HepG2 (cell line): ENCODE measurements around the gene ADIPOR2. TPM values are rescaled to one million over a fixed set of nuclear protein-coding genes. Genes with fewer than 3 reads are reported as not detected.
A peak's percentile ranks its signal among the peaks of the same experiment; 100 is the strongest.

Experiments
- ATAC-seq: fragments of 200-7000 bp; cut with Tn5 transposase; 3 replicates; pipeline ENCODE4 v1.9.1; 2020; ENCODE audit warnings: mild to moderate bottlenecking, moderate library complexity
- BruUV-seq: library from RNA; stranded (reverse); fragments of 400-500 nt; replicated peaks from 2 replicates; lab custom pipeline; 2021; lab: Mats Ljungman, UMichigan
- CTCF ChIA-PET: fragments of 300-600 bp; formaldehyde crosslinking; extraction: SDS; loops from one replicate; lab custom pipeline; 2021; ENCODE audit warnings: low total read pairs, inconsistent platforms, low intra/inter-chr PET ratio; lab: Yijun Ruan, JAX
- POLR2A ChIA-PET: fragments of 350-600 bp; sonication (Branson Sonifier 250); formaldehyde crosslinking; loops from one replicate; lab custom pipeline; 2020; ENCODE audit warnings: antibody characterized with exemption, inconsistent platforms; lab: Yijun Ruan, JAX
- DNase-seq: peaks from one replicate; pipeline ENCODE4 v3.0.0-alpha.2; 2015; ENCODE audit warnings: low spot score
- FAIRE-seq: peaks from 3 replicates; lab custom pipeline; 2011; peaks lifted over from hg19 to GRCh38; lab: Jason Lieb, UNC
- H2AFZ ChIP-seq: one replicate; pipeline ENCODE4 v1.6.1; 2011; ENCODE audit warnings: low read length, inconsistent platforms
- H3K27ac ChIP-seq: fragments of 300-600 bp; 3 replicates; pipeline ENCODE4 v1.8.0; 2011; ENCODE audit warnings: mixed run types, mild to moderate bottlenecking, mixed read lengths, low read length, inconsistent platforms; ENCODE audit not compliant: insufficient read depth; ENCODE audit errors: extremely low read length
- H3K27me3 ChIP-seq, 2 experiments: fragments of 200-600 bp in 1 of 2; 2 replicates in 1 of 2; 3 replicates in 1 of 2; pipeline versions ENCODE4 v1.6.0 to v1.8.0; 2011; ENCODE audit warnings: low read length in 2 of 2, mild to moderate bottlenecking in 2 of 2, moderate library complexity in 2 of 2, inconsistent platforms in 1 of 2; ENCODE audit not compliant: insufficient read depth in 2 of 2, control insufficient read depth in 1 of 2
- H3K36me3 ChIP-seq, 2 experiments: fragments of 200-600 bp in 1 of 2; replicated peaks in 1 of 2; 2 replicates in 1 of 2; 3 replicates in 1 of 2; pipeline versions ENCODE4 v1.5.1 to v1.8.0; 2011; ENCODE audit warnings: low read length in 2 of 2, inconsistent platforms in 1 of 2; ENCODE audit not compliant: insufficient read depth in 2 of 2, control insufficient read depth in 1 of 2
- H3K4me1 ChIP-seq: 2 replicates; pipeline ENCODE4 v1.5.1; 2012; ENCODE audit warnings: low read length, inconsistent platforms; ENCODE audit not compliant: insufficient read depth
- H3K4me2 ChIP-seq: 2 replicates; pipeline ENCODE4 v1.6.0; 2011; ENCODE audit warnings: low read depth, low read length, inconsistent platforms
- H3K4me3 ChIP-seq, 3 experiments: fragments of 200-600 bp in 1 of 3; sonication (generic), shearing (Covaris generic) in 1 of 3; replicated peaks in 1 of 3; 2 replicates each; pipeline ENCODE4 v1.5.1; 2011 to 2016; ENCODE audit warnings: low read length in 3 of 3, inconsistent platforms in 2 of 3, low read depth in 2 of 3, mild to moderate bottlenecking in 2 of 3, control low read depth in 1 of 3, mixed read lengths in 1 of 3; ENCODE audit not compliant: insufficient read depth in 1 of 3
- H3K79me2 ChIP-seq: one replicate; pipeline ENCODE4 v1.6.1; 2011; ENCODE audit warnings: low read length, inconsistent platforms; ENCODE audit not compliant: insufficient read depth
- H3K9ac ChIP-seq: 2 replicates; pipeline ENCODE4 v1.6.0; 2011; ENCODE audit warnings: mild to moderate bottlenecking, low read depth, low read length, inconsistent platforms; ENCODE audit not compliant: insufficient read depth
- H3K9me3 ChIP-seq: 2 replicates; pipeline ENCODE4 v1.5.1; 2012; ENCODE audit warnings: mild to moderate bottlenecking, low read length
- H4K20me1 ChIP-seq: 2 replicates; pipeline ENCODE4 v1.6.0; 2011; ENCODE audit warnings: inconsistent platforms, mild to moderate bottlenecking, low read length, moderate library complexity; ENCODE audit not compliant: insufficient read depth
- FOXK1 ChIP-seq: sonication (generic); formaldehyde crosslinking; IDR thresholded peaks from 2 replicates; pipeline ENCODE4 v1.4.0; 2020; ENCODE audit warnings: low read depth, missing genetic modification reagents, borderline replicate concordance
- KMT2B ChIP-seq: IDR thresholded peaks from 2 replicates; pipeline ENCODE4 v1.6.1; 2016; ENCODE audit warnings: missing genetic modification reagents, missing compliant biosample characterization
- NCOA2 ChIP-seq: sonication (generic); formaldehyde crosslinking; IDR thresholded peaks from 2 replicates; pipeline ENCODE4 v1.8.0; 2022; ENCODE audit warnings: inconsistent platforms
- NR2F1 ChIP-seq, 2 experiments: fragments of 450-650 bp in 1 of 2; formaldehyde crosslinking in 1 of 2; IDR thresholded peaks; 2 replicates each; pipeline versions ENCODE4 v1.5.0 to v1.6.1; 2016 to 2020; ENCODE audit warnings: mild to moderate bottlenecking in 1 of 2, missing compliant biosample characterization in 1 of 2, missing genetic modification reagents in 1 of 2, moderate library complexity in 1 of 2
- RARA ChIP-seq: IDR thresholded peaks from 2 replicates; pipeline ENCODE4 v1.6.1; 2016; ENCODE audit warnings: missing genetic modification reagents, missing compliant biosample characterization
- RARG ChIP-seq: sonication (generic); formaldehyde crosslinking; IDR thresholded peaks from 2 replicates; pipeline ENCODE4 v1.4.0; 2020; ENCODE audit warnings: low read depth, mild to moderate bottlenecking, missing genetic modification reagents
- SMYD3 ChIP-seq: sonication (generic); formaldehyde crosslinking; IDR thresholded peaks from 2 replicates; pipeline ENCODE4 v1.8.1; 2023; ENCODE audit warnings: mild to moderate bottlenecking, missing genetic modification reagents
- SRSF4 ChIP-seq: fragments of 200-400 bp; formaldehyde crosslinking; IDR thresholded peaks from one replicate; pipeline ENCODE4 v1.6.1; 2018; ENCODE audit warnings: mild to moderate bottlenecking, low read depth, low read length, moderate library complexity; ENCODE audit not compliant: poor library complexity, severe bottlenecking
- ZNF362 ChIP-seq: sonication (generic); formaldehyde crosslinking; IDR thresholded peaks from 2 replicates; pipeline ENCODE4 v1.4.0; 2020; ENCODE audit warnings: missing genetic modification reagents, mild to moderate bottlenecking, borderline replicate concordance
- ZNF503 ChIP-seq: sonication (generic); formaldehyde crosslinking; IDR thresholded peaks from 2 replicates; pipeline ENCODE4 v1.4.0; 2020; ENCODE audit warnings: missing genetic modification reagents
- ZNF629 ChIP-seq: sonication (generic); formaldehyde crosslinking; conservative IDR thresholded peaks from 2 replicates; pipeline ENCODE4 v1.5.0; 2020; ENCODE audit warnings: missing genetic modification reagents
- ZNF737 ChIP-seq: sonication (generic); formaldehyde crosslinking; IDR thresholded peaks from 2 replicates; pipeline ENCODE4 v1.5.0; 2020; ENCODE audit warnings: missing genetic modification reagents, mild to moderate bottlenecking, borderline replicate concordance
- WGBS: methylation state at CpG from one replicate; pipeline ENCODE4 v1.1.6; 2017; ENCODE audit warnings: low lambda C conversion rate; 5-methylcytosine and 5-hydroxymethylcytosine counted together
- in situ Hi-C: cut with HindIII; loops from 2 replicates; pipeline ENCODE4 v1.10.0; 2017; ENCODE audit warnings: low pct_unique_long_range_greater_than_20kb; ENCODE audit not compliant: extremely low pct_ligation_motif_present
- intact Hi-C: fragments of 100-400 bp; cut with micrococcal nuclease; formaldehyde crosslinking; loops from one replicate; pipeline ENCODE4 v1.10.0; 2022; ENCODE audit not compliant: unreplicated experiment
- polyA plus RNA-seq, 8 experiments: library from polyadenylated mRNA; depleted of rRNA in 3 of 8; stranded (reverse) in 7 of 8; unstranded in 1 of 8; fragments of >200 nt; fragmentation: Illumina TruSeq in 4 of 8; extraction: Trizol in 4 of 8; gene quantifications; 2 replicates each; pipeline versions ENCODE4 v1.2.1 to v1.2.3, GENCODE V29; 2011 to 2016; ENCODE audit warnings: low read depth in 4 of 8, missing spikeins in 1 of 8, mixed read lengths in 1 of 8; ENCODE audit not compliant: insufficient read depth in 1 of 8
- total RNA-seq, 5 experiments: library from RNA; depleted of rRNA; stranded (reverse); fragments of >200 nt; fragmentation: Illumina TruSeq; extraction: Trizol; gene quantifications; 2 replicates each; pipeline ENCODE4 v1.2.3, GENCODE V29; 2016; ENCODE audit warnings: low read depth in 1 of 5
- TF ChIP-seq, protein P1 (sequence below): sonication (generic); formaldehyde crosslinking; IDR thresholded peaks from 2 replicates; pipeline ENCODE4 v1.9.0; 2021; ENCODE audit warnings: missing genetic modification reagents, borderline replicate concordance

ADIPOR2 gene
- total and polyA plus RNA-seq, 2 of the 13 experiments (the other 11 are each of a cell fraction or from before 2014, with no cell fraction given): 35.2 to 52.2 TPM

DNA sequence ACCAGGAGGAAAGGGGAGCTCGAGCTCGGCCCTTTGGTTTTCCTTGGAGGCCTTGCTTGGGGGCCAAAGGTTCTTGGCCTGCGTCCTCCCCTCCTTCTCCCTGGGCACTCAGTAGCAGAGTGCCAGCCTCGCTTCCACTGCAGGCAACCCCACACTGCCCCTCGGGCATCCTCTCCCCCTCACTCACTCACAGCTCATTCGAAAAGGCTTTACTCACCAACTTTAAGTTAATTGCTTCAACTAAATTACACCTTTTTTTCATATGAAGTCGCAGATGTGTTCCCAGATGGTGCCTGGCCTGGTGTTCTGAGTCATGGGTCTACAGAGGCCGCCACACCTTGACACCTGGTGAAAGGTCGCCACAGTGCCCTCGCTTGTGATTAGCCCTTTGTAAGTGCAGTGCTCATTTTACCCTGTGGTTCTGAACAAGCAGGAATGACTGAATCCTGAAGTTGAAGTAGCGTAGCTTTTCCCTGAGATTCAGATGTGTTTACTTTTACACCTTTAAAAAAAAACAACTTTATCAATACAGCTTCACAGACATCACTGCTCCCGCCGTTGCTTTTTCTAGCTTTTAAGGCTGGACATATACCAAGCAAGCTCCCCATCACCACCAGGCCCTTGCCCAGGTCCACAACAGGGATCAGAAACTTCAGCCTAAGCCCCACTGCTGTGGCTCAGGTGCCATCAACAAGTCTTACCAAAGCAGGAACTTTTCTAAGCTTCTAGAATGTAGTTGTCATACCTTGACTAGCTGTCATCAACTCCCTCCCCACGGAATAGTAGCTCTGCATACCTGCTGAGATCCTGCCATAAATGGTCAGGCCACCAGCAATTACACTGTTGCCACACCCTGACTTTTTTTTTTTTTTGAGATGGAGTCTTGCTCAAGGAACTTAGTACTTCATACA is 20.3 kb upstream of the ADIPOR2 start (continued):
- TF ChIP-seq ZNF362 (CRISPR knock-in tag) (0 out of 2 replicates have a peak, but pooled peaks have one; percentile 8), SRSF4 (no peak), FOXK1 (no peak), NR2F1 (CRISPR knock-in tag; IDR thresholded peaks at IDR 0.05) (0 out of 4 replicates have a peak, but pooled peaks of 1 of the 2 experiments have one; percentile 23), ZNF629 (CRISPR knock-in tag) (0 out of 2 replicates have a peak, but pooled peaks have one; percentile 21), KMT2B (CRISPR knock-in tag) (0 out of 2 replicates have a peak, but pooled peaks have one; percentile 29), RARA (CRISPR knock-in tag) (peak; percentile 55), NCOA2 (CRISPR knock-in tag) (no peak)
- TF ChIP-seq, all 625 proteins: peak for 17

DNA sequence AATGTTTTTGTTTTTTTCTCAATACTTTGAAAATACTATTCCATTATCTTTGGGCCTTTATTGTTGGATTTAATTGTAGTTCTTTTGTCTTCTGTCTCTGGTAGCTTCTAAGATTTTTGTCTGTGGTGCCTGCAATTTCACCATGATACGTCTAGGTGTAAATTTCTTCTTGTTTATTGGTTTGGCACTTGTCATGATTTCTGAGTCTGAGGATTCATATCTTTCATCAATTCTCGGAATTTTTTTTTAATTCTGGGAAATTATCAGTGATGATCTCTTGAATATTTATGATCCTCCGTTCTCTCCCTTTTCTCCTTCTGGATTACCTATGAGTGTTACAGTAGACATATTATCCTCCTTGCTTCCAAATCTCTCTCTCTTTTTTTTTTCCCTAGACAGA is 14.8 kb upstream of the ADIPOR2 start:
- ATAC-seq (no peak), FAIRE-seq (no peak), DNase-seq (no peak)
- no TSS peak for BruUV-seq
- no peak overlapping the region for H3K9ac ChIP-seq
- no peaks in the 10 kb centered on the region for H3K9me3 ChIP-seq
- H3K4me3 ChIP-seq: no peak overlapping the region
- POLR2A ChIA-PET: no interaction called here
- H3K4me2 ChIP-seq: no peak overlapping the region
- H3K27me3 ChIP-seq: no peaks in the 10 kb centered on the region; a peak in 1 of 5 replicates
- CTCF ChIA-PET: no interaction called here
- intact Hi-C loops (no loop called here), in situ Hi-C loops (no loop called here)
- H4K20me1 ChIP-seq: no peaks in the 10 kb centered on the region
- H3K27ac ChIP-seq: no peak overlapping the region
- peaks cover 15% of the 10 kb centered on the region for H3K4me1 ChIP-seq
- no peak overlapping the region for H2AFZ ChIP-seq
- H3K36me3 ChIP-seq: no peaks in the 10 kb centered on the region
- no peaks in the 10 kb centered on the region for H3K79me2 ChIP-seq
- WGBS: 61% methylated on average over 3 of the region's 3 CpGs
- TF ChIP-seq ZNF503 (CRISPR knock-in tag) (no peak), SMYD3 (CRISPR knock-in tag) (no peak), RARG (CRISPR knock-in tag) (no peak), ZNF737 (CRISPR knock-in tag) (no peak)
- TF ChIP-seq, protein P1, sequence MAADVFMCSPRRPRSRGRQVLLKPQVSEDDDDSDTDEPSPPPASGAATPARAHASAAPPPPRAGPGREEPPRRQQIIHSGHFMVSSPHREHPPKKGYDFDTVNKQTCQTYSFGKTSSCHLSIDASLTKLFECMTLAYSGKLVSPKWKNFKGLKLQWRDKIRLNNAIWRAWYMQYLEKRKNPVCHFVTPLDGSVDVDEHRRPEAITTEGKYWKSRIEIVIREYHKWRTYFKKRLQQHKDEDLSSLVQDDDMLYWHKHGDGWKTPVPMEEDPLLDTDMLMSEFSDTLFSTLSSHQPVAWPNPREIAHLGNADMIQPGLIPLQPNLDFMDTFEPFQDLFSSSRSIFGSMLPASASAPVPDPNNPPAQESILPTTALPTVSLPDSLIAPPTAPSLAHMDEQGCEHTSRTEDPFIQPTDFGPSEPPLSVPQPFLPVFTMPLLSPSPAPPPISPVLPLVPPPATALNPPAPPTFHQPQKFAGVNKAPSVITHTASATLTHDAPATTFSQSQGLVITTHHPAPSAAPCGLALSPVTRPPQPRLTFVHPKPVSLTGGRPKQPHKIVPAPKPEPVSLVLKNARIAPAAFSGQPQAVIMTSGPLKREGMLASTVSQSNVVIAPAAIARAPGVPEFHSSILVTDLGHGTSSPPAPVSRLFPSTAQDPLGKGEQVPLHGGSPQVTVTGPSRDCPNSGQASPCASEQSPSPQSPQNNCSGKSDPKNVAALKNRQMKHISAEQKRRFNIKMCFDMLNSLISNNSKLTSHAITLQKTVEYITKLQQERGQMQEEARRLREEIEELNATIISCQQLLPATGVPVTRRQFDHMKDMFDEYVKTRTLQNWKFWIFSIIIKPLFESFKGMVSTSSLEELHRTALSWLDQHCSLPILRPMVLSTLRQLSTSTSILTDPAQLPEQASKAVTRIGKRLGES (CRISPR knock-in tag): no peak
